Gastroesophageal sphincter (tissue), 3 donors: ENCODE data around the gene CXCR3.

Experiments
- CTCF ChIP-seq, 4 experiments: fragments of 200-600 bp in 2 of 4; fragments of 450-650 bp in 2 of 4; sonication (generic) in 1 of 4; IDR thresholded peaks; one replicate each; pipeline ENCODE4 v1.5.1; 2017 to 2019; ENCODE audit warnings: antibody characterized with exemption in 4 of 4, mild to moderate bottlenecking in 2 of 4, moderate library complexity in 2 of 4
- POLR2A ChIP-seq, 2 donors: fragments of 450-650 bp; IDR thresholded peaks; one replicate each; pipeline ENCODE4 v1.6.1; 2017; ENCODE audit warnings: antibody characterized with exemption in 2 of 2, mild to moderate bottlenecking in 2 of 2, moderate library complexity in 1 of 2

DNA sequence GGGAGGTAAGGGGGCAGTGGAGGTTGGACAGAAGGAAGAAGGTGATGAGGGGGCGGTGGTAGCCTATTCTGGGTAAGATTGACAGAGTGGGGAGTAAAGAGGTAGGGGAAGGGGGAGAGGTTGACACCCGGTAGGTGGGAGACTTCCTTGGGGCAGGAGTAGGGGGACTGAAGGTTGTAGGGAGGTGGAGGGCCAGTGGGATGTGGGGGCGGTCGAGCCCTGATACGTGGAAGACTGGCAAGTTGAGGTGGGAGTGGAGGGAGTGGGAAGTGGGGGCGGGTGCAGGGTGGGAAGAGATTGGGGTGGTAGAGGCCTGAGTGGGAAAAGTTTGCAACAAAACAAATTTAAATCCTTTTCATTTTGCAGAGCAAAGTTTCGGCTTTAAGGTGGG lies 38.3 kb downstream of the CXCR3 start:
- TF ChIP-seq CTCF (IDR thresholded peaks at IDR 0.05): no peak
- no peak for TF ChIP-seq POLR2A (IDR thresholded peaks at IDR 0.05)
